Measurements from ENCODE around the gene TOR1A. TPM values are rescaled to one million over a fixed set of nuclear protein-coding genes. Genes with fewer than 3 reads are reported as not detected.

TOR1A gene
- total RNA-seq, 6 experiments from 2014 or later, result 18.4 to 41.3 (median 23.0) TPM

DNA sequence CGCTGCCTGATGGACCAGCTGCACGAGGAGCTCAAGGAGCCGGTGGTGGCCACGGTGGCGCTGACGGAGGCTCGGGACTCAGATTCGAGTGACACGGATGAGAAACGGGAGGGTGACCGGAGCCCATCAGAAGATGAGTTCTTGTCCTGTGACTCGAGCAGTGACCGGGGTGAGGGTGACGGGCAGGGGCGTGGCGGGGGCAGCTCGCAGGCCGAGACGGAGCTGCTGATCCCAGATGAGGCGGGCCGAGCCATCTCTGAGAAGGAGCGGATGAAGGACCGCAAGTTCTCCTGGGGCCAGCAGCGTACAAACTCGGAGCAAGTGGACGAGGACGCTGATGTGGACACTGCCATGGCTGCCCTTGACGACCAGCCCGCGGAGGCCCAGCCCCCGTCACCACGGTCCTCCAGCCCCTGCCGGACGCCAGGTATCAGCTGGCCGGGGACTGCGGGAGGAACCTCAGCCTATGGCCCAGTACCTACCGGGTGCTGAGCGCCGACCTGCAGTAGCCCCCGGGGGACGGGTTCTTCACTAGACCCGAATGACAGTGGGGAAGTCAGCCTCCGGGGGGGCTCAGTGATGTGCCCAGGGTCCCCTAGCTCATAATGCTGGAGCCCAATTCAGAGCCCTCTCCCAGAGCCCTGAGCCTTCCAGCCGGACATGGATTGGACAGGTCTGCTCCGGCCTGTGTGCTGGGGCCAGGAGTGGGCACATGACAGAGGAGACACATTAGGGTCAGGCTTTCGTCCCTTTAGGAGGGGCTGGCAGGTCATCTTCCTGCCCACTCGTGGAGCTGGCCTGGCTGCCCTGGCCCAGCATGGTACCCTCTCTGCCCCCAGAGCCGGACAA is 44.3 kb upstream of the TOR1A start:
- DNase-seq (no peak), ATAC-seq (no peak)
- Histone ChIP-seq H3K27me3 (no peaks in the 10 kb centered on the region), H3K27ac (no peak overlapping the region), H3K4me1 (peaks cover 0 to 11% (median 5%) of the 10 kb centered on the region in 4 donors), H3K36me3 (peaks cover 0 to 6% (median 2%) of the 10 kb centered on the region in 4 donors), H3K9me3 (no peaks in the 10 kb centered on the region), H3K4me3 (no peak overlapping the region)
- intact Hi-C loops (cut with DNase I), result no loop called here
- TF ChIP-seq POLR2A (IDR thresholded peaks at IDR 0.05), result no peak
- WGBS (ENCODE audit: insufficient coverage, low coverage, low lambda C conversion rate, missing lambda C conversion rate), result 73% methylated on average over 11 of the region's 48 CpGs

DNA sequence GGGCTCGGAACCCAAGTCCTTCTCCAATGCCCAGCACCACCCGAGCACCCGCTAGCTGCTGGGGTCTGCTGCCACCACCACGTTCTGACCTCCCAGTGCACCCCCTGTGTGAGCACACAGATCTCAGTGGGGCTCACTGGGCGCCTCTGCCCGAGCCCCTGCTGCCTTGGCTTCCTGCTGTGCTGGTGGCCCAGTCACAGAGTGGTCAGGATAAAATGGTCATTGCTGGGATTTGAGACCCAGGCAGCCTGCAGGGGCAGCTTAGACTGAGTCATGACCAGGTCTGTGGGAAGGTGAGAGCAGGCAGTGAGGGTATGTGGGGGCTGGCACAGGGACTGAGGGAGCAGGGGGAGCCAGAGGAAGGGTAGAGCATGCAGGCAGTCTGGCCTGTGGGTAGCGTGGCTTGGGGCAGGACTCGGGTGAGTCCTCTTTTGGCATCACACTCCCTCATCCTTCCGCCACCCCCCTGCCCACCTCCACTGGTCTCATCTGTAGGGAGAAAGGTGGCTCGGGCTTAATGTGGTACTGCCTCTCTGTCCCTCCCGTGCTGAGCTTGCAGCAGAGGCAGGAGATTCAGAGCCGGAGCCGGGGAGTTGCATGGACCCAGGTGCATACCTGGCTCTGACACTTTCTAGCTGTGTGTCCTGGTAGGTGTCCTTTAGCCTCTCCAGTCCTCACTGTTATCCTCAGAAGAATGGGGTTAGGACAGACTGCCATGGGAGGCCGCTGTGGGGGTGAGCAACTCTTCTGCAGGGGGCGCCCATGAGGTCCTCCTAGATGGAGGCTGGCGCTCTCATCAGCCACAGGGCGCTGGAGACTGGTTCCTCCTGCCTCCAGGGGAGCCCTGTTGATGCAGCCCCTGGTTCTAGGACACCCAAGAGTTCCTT is 43.4 kb upstream of the TOR1A start:
- Histone ChIP-seq H3K36me3 (peaks cover 0 to 6% (median 2%) of the 10 kb centered on the region in 4 donors), H3K4me3 (no peak overlapping the region), H3K4me1 (peaks cover 0 to 11% (median 5%) of the 10 kb centered on the region in 4 donors), H3K27ac (no peak overlapping the region), H3K27me3 (no peaks in the 10 kb centered on the region), H3K9me3 (no peaks in the 10 kb centered on the region)
- no peak for TF ChIP-seq POLR2A (IDR thresholded peaks at IDR 0.05)
- no peak for TF ChIP-seq CTCF (IDR thresholded peaks at IDR 0.05)
- no peak for DNase-seq
- ATAC-seq, result no peak
- WGBS (ENCODE audit: insufficient coverage, low coverage, low lambda C conversion rate, missing lambda C conversion rate), result 73% methylated on average over 5 of the region's 17 CpGs
- intact Hi-C loops (cut with DNase I), result no loop called here

DNA sequence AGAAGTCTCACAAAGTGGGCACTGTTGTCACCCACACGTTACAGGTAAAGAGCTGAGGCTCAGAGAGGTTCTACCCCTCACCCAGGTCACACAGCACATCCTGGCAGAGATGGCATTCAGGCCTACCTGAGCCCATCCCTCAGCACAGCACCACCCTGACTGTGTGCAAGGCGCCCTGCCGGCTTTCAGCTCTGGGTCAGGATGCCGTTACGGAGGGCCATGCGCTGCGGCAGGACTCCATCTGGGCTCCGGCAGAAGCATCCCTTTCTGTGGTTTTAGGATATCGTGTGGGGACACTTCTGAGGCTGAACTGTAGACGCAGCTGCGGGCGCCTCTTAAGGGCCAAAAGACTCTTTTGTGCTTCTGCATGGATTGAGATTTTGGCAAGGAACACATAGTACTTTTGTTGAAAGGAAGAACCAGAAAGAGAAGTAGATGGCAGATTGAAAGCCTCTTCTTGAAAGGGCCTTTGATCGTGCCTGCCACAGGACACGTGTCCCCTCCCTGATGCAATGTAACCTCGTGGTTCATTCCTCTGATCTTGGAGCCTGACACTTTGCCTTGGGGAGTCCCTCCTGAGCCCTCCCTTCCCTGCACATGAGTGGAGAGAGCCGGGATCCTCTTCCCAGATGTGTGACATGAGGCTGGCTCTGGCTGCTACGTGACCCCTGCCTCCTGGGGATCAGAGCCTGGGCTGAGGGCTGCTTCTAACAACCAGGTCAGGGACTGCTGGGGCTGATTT is 42.6 kb upstream of the TOR1A start:
- H3K4me1 ChIP-seq, result peaks cover 0 to 11% (median 5%) of the 10 kb centered on the region in 4 donors
- TF ChIP-seq CTCF (IDR thresholded peaks at IDR 0.05) (no peak), POLR2A (IDR thresholded peaks at IDR 0.05) (no peak)
- H3K36me3 ChIP-seq, result peaks cover 0 to 10% (median 2%) of the 10 kb centered on the region in 4 donors
- no peaks in the 10 kb centered on the region for H3K9me3 ChIP-seq
- H3K4me3 ChIP-seq, result no peak overlapping the region
- DNase-seq (no peak), ATAC-seq (no peak)
- intact Hi-C loops (cut with DNase I), result no loop called here
- H3K27ac ChIP-seq, result no peak overlapping the region
- no peaks in the 10 kb centered on the region for H3K27me3 ChIP-seq
- WGBS (ENCODE audit: insufficient coverage, low coverage, low lambda C conversion rate, missing lambda C conversion rate), result 71% methylated on average over 8 of the region's 17 CpGs

- no peak for DNase-seq
- Histone ChIP-seq H3K27ac (no peak overlapping the region), H3K4me3 (no peak overlapping the region), H3K4me1 (peaks cover 0 to 11% (median 5%) of the 10 kb centered on the region in 4 donors), H3K27me3 (no peaks in the 10 kb centered on the region), H3K36me3 (peaks cover 0 to 17% (median 2%) of the 10 kb centered on the region in 4 donors), H3K9me3 (no peaks in the 10 kb centered on the region)
- intact Hi-C loops (cut with DNase I), result no loop called here
- ATAC-seq, result no peak
- TF ChIP-seq POLR2A (IDR thresholded peaks at IDR 0.05) (no peak), CTCF (IDR thresholded peaks at IDR 0.05) (no peak)
- 96% methylated on average over 3 of the region's 14 CpGs for WGBS (ENCODE audit: insufficient coverage, low coverage, low lambda C conversion rate, missing lambda C conversion rate)
Observed at GRCh38 chr9:129865668-129866320, 41.9 kb upstream of the TOR1A start.
